Fibroblast of gingiva (primary cell): ENCODE data around the gene TTC39B.

Experiments used
- DNase-seq: peaks from one replicate; pipeline ENCODE4 v3.0.0-alpha.2; 2011; ENCODE audit warnings: low read depth

Gene TTC39B

GRCh38 chr9:15176836-15177235 lies 130.2 kb downstream of the TTC39B start:
- DNase-seq = no peak

DNA sequence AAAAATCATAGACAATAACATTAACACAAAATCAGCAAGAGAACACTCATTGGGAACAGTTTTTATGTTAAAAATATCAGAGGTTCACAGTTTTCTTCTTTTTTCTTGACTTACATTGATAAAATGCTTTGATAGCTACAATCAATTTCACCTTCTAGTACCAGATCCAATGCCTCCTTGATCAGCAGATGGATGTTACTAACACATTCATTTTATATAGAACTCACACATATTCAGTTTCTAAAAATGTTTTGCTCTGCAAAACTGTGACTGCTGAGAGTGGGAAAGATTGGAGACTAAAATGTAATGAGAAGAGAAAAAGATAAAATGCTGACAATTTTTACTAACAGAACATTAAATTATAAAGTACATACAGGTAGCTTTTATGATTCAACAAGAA lies 143.1 kb downstream of the TTC39B start:
- DNase-seq = no peak

GRCh38 chr9:15161753-15162152 lies 145.3 kb downstream of the TTC39B start:
- no peak for DNase-seq

DNA sequence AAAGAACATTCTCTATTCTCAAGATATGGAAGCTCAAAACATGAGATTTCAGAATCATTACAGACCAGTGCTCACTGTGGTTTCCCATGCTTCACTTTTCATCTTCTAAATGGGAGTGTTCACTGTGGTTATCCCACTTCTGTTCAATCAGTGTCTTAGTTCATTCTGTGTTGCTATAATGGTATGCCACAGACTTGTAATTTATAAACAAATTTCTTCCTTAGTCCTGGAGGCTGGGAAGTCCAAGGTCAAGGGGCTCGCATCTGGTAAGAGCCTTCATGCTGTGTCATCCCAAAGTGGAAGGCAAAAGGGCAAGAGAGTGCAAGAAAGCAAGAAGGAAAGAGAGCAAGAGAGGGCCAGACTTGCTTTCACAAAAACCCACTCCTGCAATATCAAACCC lies 146.3 kb downstream of the TTC39B start:
- DNase-seq = peak; percentile 47

GRCh38 chr9:15158064-15158463 lies 149.0 kb downstream of the TTC39B start:
- no peak for DNase-seq

- DNase-seq = peak; percentile 38
Observed at GRCh38 chr9:15157381-15157780, 149.6 kb downstream of the TTC39B start.

GRCh38 chr9:15156241-15156640 lies 150.8 kb downstream of the TTC39B start:
- no peak for DNase-seq

- peak; percentile 56 for DNase-seq
Observed at GRCh38 chr9:15155826-15156225, 151.2 kb downstream of the TTC39B start.

GRCh38 chr9:15155323-15155722 lies 151.7 kb downstream of the TTC39B start:
- no peak for DNase-seq

DNA sequence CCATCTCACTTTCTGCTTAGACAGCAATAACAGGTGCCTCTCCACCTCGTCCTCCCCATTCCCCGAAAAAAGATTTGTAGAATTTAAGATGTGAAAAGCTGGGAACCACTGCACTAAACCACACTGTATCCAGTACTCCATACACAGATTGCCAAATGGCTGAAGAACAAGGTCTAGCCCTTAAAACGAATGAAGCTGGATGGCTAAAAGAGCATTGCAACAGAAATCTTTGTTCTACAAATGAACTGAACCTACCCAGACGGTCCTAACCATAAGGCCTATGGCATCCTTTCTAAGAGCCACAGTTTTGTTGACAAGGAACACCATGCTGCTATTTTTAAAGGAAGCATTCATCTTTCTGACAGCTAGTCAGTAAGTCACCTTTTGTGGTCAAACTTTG lies 152.3 kb downstream of the TTC39B start:
- DNase-seq = no peak

DNA sequence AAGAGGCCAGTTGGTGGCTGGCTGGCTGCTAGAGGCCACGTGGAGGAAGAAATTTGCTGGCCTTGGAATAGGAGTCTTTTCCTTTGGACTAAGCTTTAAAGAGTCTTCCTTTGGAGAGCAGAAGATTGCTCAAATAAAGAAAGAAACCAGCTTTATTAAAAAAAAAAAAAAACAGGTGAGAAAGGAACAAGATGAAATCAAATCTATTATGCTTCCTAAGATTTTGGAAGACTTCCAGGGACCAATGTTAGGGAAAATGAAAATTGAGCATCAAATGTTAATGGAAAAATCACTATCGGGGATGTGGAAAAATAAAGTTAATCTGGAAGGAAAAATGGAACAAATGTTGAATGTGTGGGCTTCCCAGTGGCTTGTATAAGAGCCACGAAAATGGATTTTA lies 153.1 kb downstream of the TTC39B start:
- DNase-seq = no peak

GRCh38 chr9:15150939-15151338 lies 156.1 kb downstream of the TTC39B start:
- no peak for DNase-seq

GRCh38 chr9:15149450-15149849 lies 157.6 kb downstream of the TTC39B start:
- no peak for DNase-seq

DNA sequence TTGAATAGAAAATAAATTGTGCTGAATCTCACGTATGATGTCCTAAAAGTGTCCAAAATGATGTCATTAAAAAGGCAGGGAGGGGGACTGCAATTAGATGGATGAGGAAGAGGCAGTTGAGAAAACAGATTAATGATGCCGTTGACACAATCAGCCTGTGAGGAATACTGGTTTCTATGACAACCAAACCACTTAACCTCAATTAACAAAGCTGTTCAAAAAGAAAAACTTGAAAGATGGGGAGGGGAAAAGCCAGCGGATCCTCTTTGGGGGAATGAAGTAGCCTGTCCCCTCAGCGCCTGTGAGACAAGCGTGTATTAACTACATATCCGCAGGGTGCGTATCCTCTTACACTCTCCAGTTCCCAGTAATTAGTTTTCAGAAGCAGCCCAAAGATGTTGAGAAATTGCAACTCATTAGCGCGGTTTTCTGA lies 160.7 kb downstream of the TTC39B start:
- no peak for DNase-seq

GRCh38 chr9:15144622-15145061 lies 162.4 kb downstream of the TTC39B start:
- DNase-seq = peak; percentile 61

GRCh38 chr9:15142878-15143534 lies 164.0 kb downstream of the TTC39B start:
- peak; percentile 56 for DNase-seq

- no peak for DNase-seq
Observed at GRCh38 chr9:15140051-15140450, 167.0 kb downstream of the TTC39B start.

DNA sequence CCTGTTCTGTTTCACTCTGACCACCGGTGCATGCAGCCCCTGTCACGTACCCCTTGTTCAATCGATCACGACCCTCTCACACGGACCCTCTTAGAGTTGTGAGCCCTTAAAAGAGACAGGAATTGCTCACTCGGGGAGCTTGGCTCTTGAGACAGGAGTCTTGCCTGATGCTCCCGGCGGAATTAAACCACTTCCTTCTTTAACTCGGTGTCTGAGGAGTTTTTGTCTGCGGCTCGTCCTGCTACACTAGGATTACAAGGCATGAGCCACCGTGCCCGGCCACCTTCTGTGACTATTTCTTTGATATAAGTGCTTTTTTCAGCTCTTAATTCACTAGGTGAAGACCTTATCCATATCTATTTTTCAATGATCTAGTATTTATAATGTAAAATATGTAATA lies 167.5 kb downstream of the TTC39B start:
- DNase-seq = no peak

- no peak for DNase-seq
Observed at GRCh38 chr9:15138357-15138686, 168.7 kb downstream of the TTC39B start.

GRCh38 chr9:15137658-15138356 lies 169.2 kb downstream of the TTC39B start:
- DNase-seq = no peak

GRCh38 chr9:15137089-15137488 lies 169.9 kb downstream of the TTC39B start:
- no peak for DNase-seq

DNA sequence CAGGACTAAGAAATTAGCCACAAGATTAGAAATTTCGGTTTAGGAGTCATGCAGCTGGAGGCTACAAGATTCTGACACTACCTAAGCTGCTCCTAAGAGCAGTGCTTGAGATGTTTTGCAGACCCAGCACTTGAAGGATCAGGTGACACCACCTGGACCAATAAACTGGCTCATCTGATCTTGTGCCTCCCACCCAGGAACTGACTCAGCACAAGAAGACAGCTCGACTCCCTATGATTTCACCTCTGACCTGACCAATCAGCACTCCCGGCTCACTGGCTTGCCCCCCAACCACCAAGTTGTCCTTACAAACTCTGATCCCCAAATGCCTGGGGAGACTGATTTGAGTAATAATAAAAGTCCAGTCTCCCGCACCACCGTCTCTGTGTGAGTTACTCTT lies 170.4 kb downstream of the TTC39B start:
- no peak for DNase-seq

GRCh38 chr9:15135164-15135792 lies 171.7 kb downstream of the TTC39B start:
- DNase-seq = peak; percentile 78
